Midbrain (tissue), 1 donor: Measurements from ENCODE around the gene OSBPL1A.

ENCODE experiments used
- DNase-seq: peaks from one replicate; lab custom pipeline; 2025; lab: John Stamatoyannopoulos, UW

Gene OSBPL1A

GRCh38 chr18:24126155-24126961, 271.3 kb downstream of the OSBPL1A start:
- DNase-seq, result no peak

GRCh38 chr18:24121625-24122024, 276.0 kb downstream of the OSBPL1A start:
- DNase-seq, result no peak

DNA sequence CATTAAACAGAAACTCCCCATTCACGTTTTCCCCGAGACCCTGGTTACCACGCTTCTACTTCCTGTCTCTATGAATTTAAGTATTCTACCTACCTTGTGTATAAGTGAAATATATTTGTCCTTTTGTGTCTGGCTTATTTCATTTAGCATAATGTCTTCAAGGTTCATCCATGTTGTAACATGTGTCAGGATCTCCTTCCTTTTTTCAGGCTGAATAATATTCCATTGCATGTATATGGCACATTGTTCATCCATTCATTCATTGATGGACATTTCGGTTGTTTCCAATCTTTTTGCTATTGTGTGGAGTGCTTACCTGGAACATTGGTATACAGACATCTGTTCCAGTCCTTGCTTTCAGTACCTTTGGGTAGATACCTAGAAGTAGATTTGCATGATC, 276.9 kb downstream of the OSBPL1A start:
- DNase-seq, result no peak

GRCh38 chr18:24118750-24119577, 278.7 kb downstream of the OSBPL1A start:
- peak; percentile 68 for DNase-seq

- DNase-seq, result no peak
These were observed 282.0 kb downstream of the OSBPL1A start for GRCh38 chr18:24115628-24116027.

DNA sequence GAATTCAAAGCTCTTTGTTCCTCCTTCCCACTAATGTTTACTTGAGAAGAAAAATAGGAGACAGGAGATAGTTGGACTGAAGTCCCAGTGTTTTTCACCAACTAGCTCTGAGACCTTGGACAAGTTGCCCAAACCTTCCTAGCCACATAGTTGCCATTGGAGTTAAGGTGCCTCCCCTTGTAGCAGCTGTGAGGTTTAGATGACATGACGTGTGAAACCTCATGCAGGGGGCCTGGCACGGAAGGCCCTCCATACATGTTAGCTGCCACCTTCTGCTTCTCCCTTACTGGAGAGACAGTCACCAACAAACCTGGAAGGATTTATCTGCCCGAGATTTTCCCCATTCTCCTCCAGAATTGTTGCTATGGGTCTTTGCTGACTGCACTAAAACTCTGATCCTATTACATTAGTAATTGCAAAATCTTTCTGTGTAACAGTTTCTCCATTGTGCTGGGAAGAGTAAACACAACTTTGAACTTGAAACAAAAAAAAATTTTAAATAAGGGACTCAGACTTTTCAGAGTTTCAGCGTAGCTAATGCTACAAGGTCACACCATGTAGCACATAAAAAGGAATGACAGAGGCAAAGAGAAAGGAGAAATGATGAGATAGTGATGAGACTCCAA, 282.6 kb downstream of the OSBPL1A start:
- DNase-seq, result no peak

DNA sequence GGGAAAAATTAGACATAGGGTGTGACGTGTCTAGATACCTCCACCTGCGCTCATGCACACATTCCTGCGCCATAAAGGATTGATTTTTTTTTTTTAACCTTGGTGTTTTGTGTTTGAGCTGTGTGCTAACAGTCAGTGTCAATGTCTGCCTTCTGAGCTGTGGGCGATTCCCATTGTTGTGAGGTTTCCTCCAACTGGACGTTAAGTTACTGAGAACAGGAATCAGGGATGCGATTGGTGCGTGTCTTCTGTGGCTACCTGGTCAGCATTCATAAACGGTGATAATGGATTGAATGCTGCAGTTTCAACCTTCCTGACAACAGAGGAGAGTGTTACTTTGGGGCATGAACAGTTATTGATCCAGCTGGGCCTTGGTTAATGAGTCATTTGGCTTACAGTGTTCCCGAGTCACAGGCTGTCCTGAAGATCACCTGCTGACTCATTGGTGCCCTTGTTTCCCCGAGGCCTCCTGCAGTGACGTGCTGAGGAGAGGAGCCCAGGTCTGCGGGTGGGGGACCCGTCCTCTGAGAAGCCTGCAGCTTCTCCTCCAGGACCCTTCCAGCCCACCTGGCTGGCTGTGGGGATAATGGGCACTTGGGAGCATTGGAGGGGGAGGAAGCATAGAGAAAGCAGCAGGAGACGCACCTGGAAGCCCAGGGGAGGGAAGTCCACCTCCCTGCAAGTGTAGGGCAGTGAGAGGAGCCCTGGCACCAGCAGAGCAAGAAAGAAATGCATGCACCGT, 284.6 kb downstream of the OSBPL1A start:
- DNase-seq, result no peak

DNA sequence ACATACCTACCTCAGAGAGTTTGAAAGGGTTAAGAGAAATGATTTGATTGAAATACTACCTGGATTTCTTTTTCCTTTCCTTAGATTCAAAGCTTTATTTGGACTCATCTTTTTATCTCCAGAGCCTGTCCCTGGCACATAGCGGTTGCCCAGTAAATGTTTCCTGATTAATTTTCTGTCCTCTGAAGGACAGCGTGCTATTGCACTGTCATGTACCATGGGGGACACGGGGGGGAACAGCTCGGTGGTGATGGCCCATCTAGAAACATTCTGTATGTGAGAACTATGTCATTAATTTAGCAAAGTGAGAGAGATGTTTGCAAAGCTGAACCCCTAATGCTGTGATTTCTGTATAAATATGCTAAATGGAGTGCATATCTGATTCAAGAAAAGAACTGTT, 285.2 kb downstream of the OSBPL1A start:
- no peak for DNase-seq
